ENCODE data around the gene EXOC2. TPM values are rescaled to one million over a fixed set of nuclear protein-coding genes. Genes with fewer than 3 reads are reported as not detected.

Gene EXOC2
- total RNA-seq, 2 experiments from 2014 or later: 31.9 to 38.9 TPM

- intact Hi-C loops (cut with DNase I, micrococcal nuclease): no loop called here
- DNase-seq (peak; percentile 67), ATAC-seq (peak; percentile 50)
- Mint-ChIP-seq H3K4me1 (peaks cover 67% of the 10 kb centered on the region), H3K27ac (peak overlapping the region; percentile 94), H3K4me3 (peak overlapping the region; percentile 11), H3K36me3 (ENCODE audit: low read depth) (peaks cover 45% of the 10 kb centered on the region), H3K9me3 (ENCODE audit: low read depth) (no peaks in the 10 kb centered on the region), H3K27me3 (no peaks in the 10 kb centered on the region)
- ChIA-PET POLR2A (interaction anchor here (1.2 kb wide), 1 partner anchor 152 kb away, joined by 4 read pairs; no protein-coding TSS in a partner anchor), CTCF (interaction anchor here (0.6 to 1.7 kb wide), 7 partner anchors 34 to 258 kb away, joined by 3 to 5 read pairs (median 4); partner anchors contain the start of gene IRF4)
These were observed 141.5 kb downstream of the EXOC2 start for GRCh38 chr6:551405-551804.

- Mint-ChIP-seq H3K4me1 (peaks cover 64% of the 10 kb centered on the region), H3K9me3 (ENCODE audit: low read depth) (no peaks in the 10 kb centered on the region), H3K4me3 (peak overlapping the region; percentile 33), H3K27ac (peak overlapping the region; percentile 94), H3K27me3 (no peaks in the 10 kb centered on the region), H3K36me3 (ENCODE audit: low read depth) (peaks cover 45% of the 10 kb centered on the region)
- ChIA-PET POLR2A (interaction anchor here (0.6 to 1.2 kb wide), 3 partner anchors 47 to 150 kb away, joined by 3 to 4 read pairs (median 4); no protein-coding TSS in a partner anchor), CTCF (interaction anchor here (1.3 to 3.0 kb wide), 6 partner anchors 8 to 161 kb away, joined by 3 to 16 read pairs (median 4); partner anchors contain the start of gene IRF4)
- no peak for ATAC-seq
- intact Hi-C loops (cut with DNase I, micrococcal nuclease): loop anchor here (2.0 to 10.0 kb wide), 6 partner anchors 43 to 1225 kb away; no protein-coding TSS in a partner anchor
- DNase-seq: peak; percentile 46
These were observed 143.0 kb downstream of the EXOC2 start for GRCh38 chr6:549906-550305.

- peaks cover 70% of the 10 kb centered on the region for H3K4me1 Mint-ChIP-seq
These were observed 144.4 kb downstream of the EXOC2 start for GRCh38 chr6:548517-548916.

GRCh38 chr6:548091-548490 is 144.8 kb downstream of the EXOC2 start:
- Mint-ChIP-seq H3K27ac (peak overlapping the region; percentile 92), H3K4me3 (peak overlapping the region; percentile 57), H3K36me3 (ENCODE audit: low read depth) (peaks cover 51% of the 10 kb centered on the region), H3K4me1 (peaks cover 72% of the 10 kb centered on the region), H3K27me3 (no peaks in the 10 kb centered on the region), H3K9me3 (ENCODE audit: low read depth) (peaks cover 2% of the 10 kb centered on the region)
- ATAC-seq: peak; percentile 57
- ChIA-PET POLR2A (interaction anchor here (1.1 to 1.7 kb wide), 6 partner anchors 10 to 153 kb away, joined by 4 to 8 read pairs (median 5); no protein-coding TSS in a partner anchor), CTCF (interaction anchor here (1.2 to 3.0 kb wide), 4 partner anchors 10 to 379 kb away, joined by 3 to 16 read pairs (median 6); no protein-coding TSS in a partner anchor)
- intact Hi-C loops (cut with DNase I, micrococcal nuclease): loop anchor here (1.0 to 10.0 kb wide), 8 partner anchors 10 to 1227 kb away; partner anchors contain the start of gene IRF4 (in 1 of the 2)
- DNase-seq: peak; percentile 43

More at GRCh38 chr6:548517-548916, 144.4 kb downstream of the EXOC2 start:
- DNase-seq (peak; percentile 75), ATAC-seq (peak; percentile 90)
- intact Hi-C loops (cut with DNase I, micrococcal nuclease): loop anchor here (1.0 to 10.0 kb wide), 8 partner anchors 10 to 1226 kb away; partner anchors contain the start of gene IRF4 (in 1 of the 2)
- H3K36me3 Mint-ChIP-seq (ENCODE audit: low read depth): peaks cover 52% of the 10 kb centered on the region
- H3K9me3 Mint-ChIP-seq (ENCODE audit: low read depth): no peaks in the 10 kb centered on the region
- ChIA-PET POLR2A (interaction anchor here (0.9 to 1.7 kb wide), 7 partner anchors 10 to 153 kb away, joined by 3 to 8 read pairs (median 5); no protein-coding TSS in a partner anchor), CTCF (interaction anchor here (0.9 to 3.0 kb wide), 8 partner anchors 10 to 379 kb away, joined by 3 to 16 read pairs (median 4); no protein-coding TSS in a partner anchor)
- peak overlapping the region; percentile 92 for H3K27ac Mint-ChIP-seq
- no peaks in the 10 kb centered on the region for H3K27me3 Mint-ChIP-seq
- peak overlapping the region; percentile 57 for H3K4me3 Mint-ChIP-seq

- Mint-ChIP-seq H3K27ac (no peak overlapping the region), H3K9me3 (ENCODE audit: low read depth) (peaks cover 19% of the 10 kb centered on the region), H3K4me3 (no peak overlapping the region), H3K27me3 (no peaks in the 10 kb centered on the region), H3K36me3 (ENCODE audit: low read depth) (peaks cover 59% of the 10 kb centered on the region), H3K4me1 (peaks cover 11% of the 10 kb centered on the region)
- ChIA-PET CTCF (interaction anchor here (0.6 kb wide), 1 partner anchor 314 kb away, joined by 3 read pairs; no protein-coding TSS in a partner anchor), POLR2A (no interaction called here)
- ATAC-seq (no peak), DNase-seq (no peak)
- intact Hi-C loops (cut with DNase I, micrococcal nuclease): loop anchor here in 1 of 2 experiments (10.0 kb wide), 1 partner anchor 1234 kb away; no protein-coding TSS in a partner anchor
These were observed 152.4 kb downstream of the EXOC2 start for GRCh38 chr6:540490-540889.

- CTCF ChIA-PET: interaction anchor here (0.6 to 0.7 kb wide), 2 partner anchors 34 to 709 kb away, joined by 3 to 5 read pairs; no protein-coding TSS in a partner anchor
- no peak overlapping the region for H3K4me3 Mint-ChIP-seq
- POLR2A ChIA-PET: no interaction called here
- peaks cover 36% of the 10 kb centered on the region for H3K36me3 Mint-ChIP-seq (ENCODE audit: low read depth)
- DNase-seq (no peak), ATAC-seq (no peak)
- peaks cover 9% of the 10 kb centered on the region for H3K4me1 Mint-ChIP-seq
- H3K27ac Mint-ChIP-seq: no peak overlapping the region
- H3K9me3 Mint-ChIP-seq (ENCODE audit: low read depth): peaks cover 9% of the 10 kb centered on the region
- no peaks in the 10 kb centered on the region for H3K27me3 Mint-ChIP-seq
- intact Hi-C loops (cut with DNase I, micrococcal nuclease): no loop called here
These were observed 155.8 kb downstream of the EXOC2 start for GRCh38 chr6:537114-537513.

- Mint-ChIP-seq H3K27me3 (no peaks in the 10 kb centered on the region), H3K36me3 (ENCODE audit: low read depth) (peaks cover 31% of the 10 kb centered on the region), H3K4me1 (peaks cover 27% of the 10 kb centered on the region), H3K4me3 (no peak overlapping the region), H3K27ac (no peak overlapping the region), H3K9me3 (ENCODE audit: low read depth) (no peaks in the 10 kb centered on the region)
- no peak for DNase-seq
- intact Hi-C loops (cut with DNase I, micrococcal nuclease): no loop called here
- POLR2A ChIA-PET: no interaction called here
- ATAC-seq: no peak
- CTCF ChIA-PET: no interaction called here
These were observed 162.5 kb downstream of the EXOC2 start for GRCh38 chr6:530425-530824.

GRCh38 chr6:528989-529388 is 163.9 kb downstream of the EXOC2 start:
- ATAC-seq (no peak), DNase-seq (no peak)
- no peaks in the 10 kb centered on the region for H3K27me3 Mint-ChIP-seq
- intact Hi-C loops (cut with DNase I, micrococcal nuclease): no loop called here
- no peaks in the 10 kb centered on the region for H3K9me3 Mint-ChIP-seq (ENCODE audit: low read depth)
- peaks cover 33% of the 10 kb centered on the region for H3K4me1 Mint-ChIP-seq
- no peak overlapping the region for H3K4me3 Mint-ChIP-seq
- POLR2A ChIA-PET: no interaction called here
- H3K36me3 Mint-ChIP-seq (ENCODE audit: low read depth): peaks cover 35% of the 10 kb centered on the region
- no peak overlapping the region for H3K27ac Mint-ChIP-seq
- CTCF ChIA-PET: interaction anchor here (0.8 kb wide), 1 partner anchor 11 kb away, joined by 4 read pairs; no protein-coding TSS in a partner anchor

GRCh38 chr6:527989-528673 is 164.8 kb downstream of the EXOC2 start:
- no peak for DNase-seq
- Mint-ChIP-seq H3K27ac (peak overlapping the region; percentile 77), H3K27me3 (no peaks in the 10 kb centered on the region), H3K9me3 (ENCODE audit: low read depth) (no peaks in the 10 kb centered on the region), H3K4me3 (no peak overlapping the region), H3K36me3 (ENCODE audit: low read depth) (peaks cover 34% of the 10 kb centered on the region), H3K4me1 (peaks cover 32% of the 10 kb centered on the region)
- intact Hi-C loops (cut with DNase I, micrococcal nuclease): no loop called here
- CTCF ChIA-PET: interaction anchor here (0.8 kb wide), 1 partner anchor 10 kb away, joined by 4 read pairs; no protein-coding TSS in a partner anchor
- peak; percentile 86 for ATAC-seq
- POLR2A ChIA-PET: no interaction called here

- Mint-ChIP-seq H3K9me3 (ENCODE audit: low read depth) (peaks cover 8% of the 10 kb centered on the region), H3K27ac (peak overlapping the region; percentile 79), H3K36me3 (ENCODE audit: low read depth) (peaks cover 39% of the 10 kb centered on the region), H3K4me3 (no peak overlapping the region), H3K4me1 (peaks cover 28% of the 10 kb centered on the region), H3K27me3 (no peaks in the 10 kb centered on the region)
- intact Hi-C loops (cut with DNase I, micrococcal nuclease): loop anchor here in 1 of 2 experiments (2.0 kb wide), 1 partner anchor 14 kb away; no protein-coding TSS in a partner anchor
- DNase-seq: peak; percentile 67
- ChIA-PET POLR2A (no interaction called here), CTCF (interaction anchor here (0.7 to 0.9 kb wide), 2 partner anchors 55 to 299 kb away, joined by 3 read pairs; no protein-coding TSS in a partner anchor)
- ATAC-seq: peak; percentile 75
These were observed 168.1 kb downstream of the EXOC2 start for GRCh38 chr6:524803-525202.

- peaks cover 24% of the 10 kb centered on the region for H3K4me1 Mint-ChIP-seq
- ATAC-seq (no peak), DNase-seq (no peak)
- peaks cover 45% of the 10 kb centered on the region for H3K36me3 Mint-ChIP-seq (ENCODE audit: low read depth)
- ChIA-PET CTCF (no interaction called here), POLR2A (no interaction called here)
- H3K27ac Mint-ChIP-seq: peak overlapping the region; percentile 37
- H3K27me3 Mint-ChIP-seq: no peaks in the 10 kb centered on the region
- no peak overlapping the region for H3K4me3 Mint-ChIP-seq
- peaks cover 19% of the 10 kb centered on the region for H3K9me3 Mint-ChIP-seq (ENCODE audit: low read depth)
- intact Hi-C loops (cut with DNase I, micrococcal nuclease): no loop called here
These were observed 172.1 kb downstream of the EXOC2 start for GRCh38 chr6:520820-521219.

Measured in activated CD4-positive, alpha-beta T cell treated with anti-CD3 and anti-CD28 coated beads for 36 hours (primary cell).